IPS-18c (cell line): ENCODE data around the gene CRHR1.

ENCODE experiments used
- H3K4me3 ChIP-seq: 2 replicates; pipeline ENCODE4 v1.7.0; 2013; ENCODE audit warnings: low read depth, mild to moderate bottlenecking, low read length, moderate library complexity; ENCODE audit not compliant: insufficient read depth
- H3K9me3 ChIP-seq: one replicate; pipeline ENCODE4 v1.6.1; 2013; ENCODE audit warnings: mild to moderate bottlenecking, low read length, moderate library complexity; ENCODE audit not compliant: control insufficient read depth, insufficient read depth

CRHR1 gene

GRCh38 chr17:45828582-45829133, 44.5 kb downstream of the CRHR1 start:
- Histone ChIP-seq H3K4me3 (no peak overlapping the region), H3K9me3 (no peaks in the 10 kb centered on the region)

- H3K4me3 ChIP-seq = no peak overlapping the region
- H3K9me3 ChIP-seq = no peaks in the 10 kb centered on the region
Measured at GRCh38 chr17:45833920-45834319, 49.8 kb downstream of the CRHR1 start.

GRCh38 chr17:45834471-45835396, 50.6 kb downstream of the CRHR1 start:
- H3K9me3 ChIP-seq = no peaks in the 10 kb centered on the region
- no peak overlapping the region for H3K4me3 ChIP-seq

GRCh38 chr17:45835481-45835880, 51.4 kb downstream of the CRHR1 start:
- no peaks in the 10 kb centered on the region for H3K9me3 ChIP-seq
- H3K4me3 ChIP-seq = no peak overlapping the region

GRCh38 chr17:45836047-45837044, 52.2 kb downstream of the CRHR1 start:
- Histone ChIP-seq H3K9me3 (no peaks in the 10 kb centered on the region), H3K4me3 (no peak overlapping the region)

GRCh38 chr17:45837187-45837586, 53.1 kb downstream of the CRHR1 start:
- H3K4me3 ChIP-seq = no peak overlapping the region
- H3K9me3 ChIP-seq = no peaks in the 10 kb centered on the region

- no peaks in the 10 kb centered on the region for H3K9me3 ChIP-seq
- H3K4me3 ChIP-seq = no peak overlapping the region
Measured at GRCh38 chr17:45837603-45838002, 53.5 kb downstream of the CRHR1 start.

- H3K4me3 ChIP-seq = no peak overlapping the region
- no peaks in the 10 kb centered on the region for H3K9me3 ChIP-seq
Measured at GRCh38 chr17:45838751-45839295, 54.7 kb downstream of the CRHR1 start.

- Histone ChIP-seq H3K9me3 (no peaks in the 10 kb centered on the region), H3K4me3 (no peak overlapping the region)
Measured at GRCh38 chr17:45839442-45839841, 55.3 kb downstream of the CRHR1 start.

- no peaks in the 10 kb centered on the region for H3K9me3 ChIP-seq
- no peak overlapping the region for H3K4me3 ChIP-seq
Measured at GRCh38 chr17:45841186-45841585, 57.1 kb downstream of the CRHR1 start.

GRCh38 chr17:45841883-45842525, 57.9 kb downstream of the CRHR1 start:
- no peak overlapping the region for H3K4me3 ChIP-seq
- no peaks in the 10 kb centered on the region for H3K9me3 ChIP-seq

GRCh38 chr17:45843722-45844121, 59.6 kb downstream of the CRHR1 start:
- H3K9me3 ChIP-seq = no peaks in the 10 kb centered on the region
- no peak overlapping the region for H3K4me3 ChIP-seq

GRCh38 chr17:45844695-45845375, 60.7 kb downstream of the CRHR1 start, which contains the start of gene SPPL2C:
SPPL2C (plus strand) TSS chr17:45844881; CDS start chr17:45844907, 26 bp downstream.
- H3K4me3 ChIP-seq = no peak within 1 kb of the TSS
- H3K9me3 ChIP-seq = no peaks in the 10 kb centered on the region

- no peaks in the 10 kb centered on the region for H3K9me3 ChIP-seq
- no peak overlapping the region for H3K4me3 ChIP-seq
Measured at GRCh38 chr17:45845376-45846185, 61.5 kb downstream of the CRHR1 start.

- H3K9me3 ChIP-seq = no peaks in the 10 kb centered on the region
Measured at GRCh38 chr17:45846223-45846622, 62.1 kb downstream of the CRHR1 start.

More at GRCh38 chr17:45846223-45846622, 62.1 kb downstream of the CRHR1 start:
- no peak overlapping the region for H3K4me3 ChIP-seq
